GM19397 (cell line): Measurements from ENCODE around the gene APLP1.
"Not testable (repeated sequence)": the region's sequence is repeated elsewhere in the genome, so short reads cannot be mapped to it uniquely, and the experiment has no call there.

Experiments
- ATAC-seq: cut with Tn5 transposase; IDR thresholded peaks from one replicate; pipeline ENCODE4 v1.9.1; 2021; ENCODE audit warnings: mild to moderate bottlenecking, moderate library complexity; ENCODE audit not compliant: unreplicated experiment

The APLP1 gene

DNA sequence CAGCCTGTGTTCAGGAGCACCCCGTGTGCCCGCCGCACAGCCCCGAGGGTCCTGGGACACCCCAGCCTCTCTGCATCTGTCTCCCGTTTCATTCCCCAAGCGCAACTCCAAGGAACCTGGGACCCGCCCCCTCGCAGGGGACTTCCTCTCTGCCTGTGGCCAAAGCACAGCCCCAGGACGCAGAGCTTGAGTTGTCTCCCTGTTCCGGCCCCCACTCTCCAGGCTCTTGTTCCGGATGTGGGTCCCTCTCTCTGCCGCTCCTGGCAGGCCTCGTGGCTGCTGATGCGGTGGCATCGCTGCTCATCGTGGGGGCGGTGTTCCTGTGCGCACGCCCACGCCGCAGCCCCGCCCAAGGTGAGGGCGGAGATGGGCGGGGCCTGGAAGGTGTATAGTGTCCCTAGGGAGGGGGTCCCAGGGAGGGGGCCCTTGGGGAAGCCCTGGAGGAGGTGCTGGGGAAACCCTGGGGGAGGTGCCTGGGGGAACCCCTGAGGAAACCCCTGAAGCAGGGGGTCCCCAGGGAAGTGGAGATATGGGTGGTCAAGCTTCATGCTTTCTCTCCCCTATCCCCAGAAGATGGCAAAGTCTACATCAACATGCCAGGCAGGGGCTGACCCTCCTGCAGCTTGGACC, 35.3 kb downstream of the APLP1 start:
- ATAC-seq = peak; percentile 34

- no peak for ATAC-seq
Measured at GRCh38 chr19:35904311-35905068, 36.1 kb downstream of the APLP1 start.

DNA sequence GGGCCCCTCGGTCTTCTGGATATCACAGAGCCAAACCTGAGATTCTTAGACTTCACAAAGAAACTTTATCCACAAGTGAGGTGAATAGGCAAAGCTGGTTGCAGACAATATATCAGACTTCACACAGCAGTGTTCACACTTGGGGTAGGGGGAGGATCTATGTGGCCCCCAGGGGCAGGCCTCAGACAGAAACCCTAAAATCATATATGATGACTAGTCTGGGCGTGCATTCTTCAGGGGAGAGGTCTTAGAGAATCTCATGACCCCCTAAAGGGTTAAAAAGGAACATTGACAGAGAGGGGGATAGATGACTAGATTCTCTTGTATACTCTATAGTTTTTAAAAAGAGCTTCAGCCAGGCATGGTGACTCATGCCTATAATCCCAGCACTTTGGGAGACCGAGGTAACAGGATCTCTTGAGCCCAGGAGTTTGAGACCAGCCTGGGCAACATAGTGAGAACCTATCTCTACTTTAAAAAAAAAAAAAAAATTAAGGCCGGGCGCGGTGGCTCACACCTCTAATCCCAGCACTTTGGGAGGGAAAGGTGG, 36.9 kb downstream of the APLP1 start:
- no peak for ATAC-seq

GRCh38 chr19:35907377-35907745, 39.0 kb downstream of the APLP1 start:
- no peak for ATAC-seq

DNA sequence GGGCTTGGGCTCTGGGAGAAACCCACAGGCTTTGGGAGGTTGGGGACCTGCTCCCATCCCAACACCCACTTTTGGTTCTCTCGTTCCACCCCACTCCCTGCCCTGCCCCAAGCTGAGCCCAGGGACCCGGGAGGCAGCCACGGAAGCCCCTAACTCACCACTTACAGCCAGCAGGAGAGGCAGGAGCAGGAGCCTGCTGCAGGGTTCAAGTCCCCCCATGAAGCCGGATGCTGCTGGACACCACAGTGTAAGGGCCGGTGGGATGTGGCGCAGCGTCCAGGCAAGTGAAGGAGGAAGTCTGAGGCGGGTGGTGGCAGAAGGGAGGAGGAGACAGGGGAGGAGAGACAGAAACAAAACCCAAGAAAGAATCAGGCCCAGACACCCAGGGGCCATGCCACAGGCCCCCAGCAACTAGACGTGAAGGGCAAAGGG, 39.7 kb downstream of the APLP1 start, which contains the start of gene TYROBP:
TYROBP (minus strand) TSS at position 286 of the 432 bp plus-strand sequence; CDS start at position 219, 67 bp downstream.
- ATAC-seq = no peak

DNA sequence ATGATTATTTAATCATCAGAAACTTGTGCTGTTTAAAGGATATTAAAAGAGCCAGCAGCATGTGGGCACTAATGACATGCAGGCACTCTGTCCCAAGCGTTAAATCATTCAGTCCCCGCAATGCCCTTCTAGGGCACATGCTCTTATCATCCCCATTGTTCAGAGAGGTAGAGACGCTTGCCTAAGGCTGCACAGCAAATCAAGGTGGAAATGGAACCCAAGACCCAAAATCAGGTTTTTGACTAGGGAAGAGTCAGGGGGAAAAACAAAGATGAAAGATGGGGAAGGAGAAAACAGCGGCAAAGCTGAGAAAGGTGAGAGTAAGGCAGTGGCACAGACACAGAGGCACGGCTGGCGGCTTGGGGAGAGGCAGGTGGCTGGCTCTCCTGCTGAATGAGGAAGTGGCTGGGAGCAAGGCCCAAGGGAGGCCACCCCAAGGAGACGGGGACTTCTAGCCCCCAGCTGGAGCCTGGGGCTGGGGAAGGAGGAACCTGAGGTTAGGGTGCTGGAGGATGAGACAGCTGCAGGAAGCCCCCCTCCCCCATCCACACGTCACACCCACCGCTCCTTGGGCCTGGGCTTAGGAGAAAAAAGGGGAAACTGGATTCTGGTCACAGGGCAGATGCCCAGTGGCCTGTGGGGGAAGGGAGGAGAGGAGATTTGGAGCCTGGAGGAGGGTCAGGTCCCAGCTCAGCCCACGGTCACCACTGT, 40.8 kb downstream of the APLP1 start:
- peak; percentile 46 for ATAC-seq

DNA sequence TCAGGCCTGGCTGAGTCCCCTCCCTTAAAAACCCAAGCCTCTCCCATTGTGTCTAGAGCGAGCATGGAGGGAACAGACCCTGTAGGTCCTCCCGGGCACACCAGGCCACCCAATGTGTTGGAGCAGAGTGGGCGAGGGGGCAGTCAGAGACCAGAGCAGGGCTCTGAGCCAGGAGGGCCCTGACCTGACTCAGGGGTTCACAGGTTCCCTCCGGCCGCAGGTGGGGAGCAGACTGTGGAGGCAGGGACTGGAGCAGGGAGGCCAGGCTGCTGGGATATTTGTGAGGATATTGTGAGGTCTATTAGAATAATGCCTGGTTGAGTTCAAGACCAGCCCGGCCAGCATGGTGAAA, 41.3 kb downstream of the APLP1 start:
- ATAC-seq = no peak

- not testable (repeated sequence) for ATAC-seq
Measured at GRCh38 chr19:35910355-35910754, 42.0 kb downstream of the APLP1 start.

DNA sequence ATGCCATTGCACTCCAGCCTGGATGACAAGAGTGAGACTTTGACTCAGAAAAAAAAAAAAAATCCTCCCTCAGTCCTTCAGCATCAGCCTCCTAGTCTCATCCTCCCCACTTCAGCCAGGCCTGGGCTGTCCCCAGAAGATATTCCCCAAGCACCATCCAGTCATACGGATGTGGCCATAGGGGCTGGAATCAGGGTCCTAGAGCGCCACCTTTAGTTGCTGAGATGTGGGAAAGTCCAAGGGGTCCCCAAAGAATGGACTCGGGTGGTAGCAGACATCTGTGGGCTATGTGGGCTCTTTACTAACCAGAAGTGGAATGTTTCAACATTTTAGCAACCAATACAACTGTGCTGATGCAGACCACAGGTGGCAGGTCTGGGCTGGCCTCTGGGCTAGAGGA, 42.8 kb downstream of the APLP1 start:
- ATAC-seq = no peak

DNA sequence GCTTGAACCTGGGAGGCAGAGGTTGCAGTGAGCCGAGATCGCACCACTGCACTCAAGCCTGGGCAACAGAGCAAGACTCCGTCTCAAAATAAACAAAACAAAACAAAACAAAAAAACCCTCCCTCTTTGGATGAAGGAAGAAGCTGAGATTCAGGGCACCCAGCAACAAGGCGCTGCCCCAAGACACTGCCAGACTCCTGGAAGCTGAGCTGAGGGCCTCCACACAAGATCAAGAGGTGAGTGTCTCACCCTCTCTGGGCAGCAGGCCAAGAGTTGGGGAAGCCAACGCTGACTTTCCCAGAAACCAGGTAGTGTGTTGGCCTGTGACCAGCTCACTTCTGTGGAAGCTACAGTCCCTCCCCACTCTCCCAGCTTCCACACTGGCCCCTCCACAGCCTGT, 43.4 kb downstream of the APLP1 start:
- ATAC-seq = no peak

- no peak for ATAC-seq
Measured at GRCh38 chr19:35913589-35913988, 45.2 kb downstream of the APLP1 start.

- no peak for ATAC-seq
Measured at GRCh38 chr19:35915443-35915842, 47.1 kb downstream of the APLP1 start.

DNA sequence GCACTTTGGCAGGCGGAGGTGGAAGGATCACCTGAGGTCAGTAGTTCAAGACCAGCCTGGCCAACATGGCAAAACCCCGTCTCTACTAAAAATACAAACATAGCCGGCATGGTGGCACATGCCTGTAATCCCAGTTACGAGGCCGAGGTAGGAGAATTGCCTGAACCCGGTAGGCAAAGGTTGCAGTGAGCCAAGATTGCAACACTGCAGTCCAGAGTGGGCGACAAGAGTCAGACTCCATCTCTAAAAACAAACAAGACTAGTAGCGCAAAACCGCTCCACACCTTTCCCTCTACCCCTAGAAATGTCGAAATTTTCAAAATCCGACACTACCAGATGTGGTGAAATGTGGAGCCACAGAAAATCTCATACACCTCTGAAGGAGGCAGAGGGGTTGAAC, 50.9 kb downstream of the APLP1 start:
- no peak for ATAC-seq

- ATAC-seq = no peak
Measured at GRCh38 chr19:35921012-35921411, 52.6 kb downstream of the APLP1 start.

DNA sequence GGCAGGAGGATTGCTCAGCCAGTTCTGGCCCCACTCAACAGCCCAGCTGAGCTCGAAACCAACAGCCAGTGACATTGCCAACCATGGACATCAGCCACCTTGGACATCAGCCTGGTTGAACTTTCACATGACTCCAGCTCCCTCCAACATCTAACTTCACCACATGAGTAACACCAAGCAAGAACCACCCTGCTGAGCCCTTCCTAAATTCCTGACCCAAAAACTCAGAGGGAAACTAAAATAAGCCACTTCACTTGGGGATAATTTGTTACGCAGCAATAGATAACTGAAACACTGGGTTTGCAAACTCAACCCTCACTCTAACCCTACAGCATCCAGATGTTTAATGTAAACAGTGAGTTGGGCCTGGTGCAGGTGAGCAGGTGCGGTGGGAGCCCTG, 57.1 kb downstream of the APLP1 start:
- no peak for ATAC-seq

GRCh38 chr19:35928507-35928906, 60.1 kb downstream of the APLP1 start:
- no peak for ATAC-seq
